ENCODE measurements around the gene MYH11.

DNA sequence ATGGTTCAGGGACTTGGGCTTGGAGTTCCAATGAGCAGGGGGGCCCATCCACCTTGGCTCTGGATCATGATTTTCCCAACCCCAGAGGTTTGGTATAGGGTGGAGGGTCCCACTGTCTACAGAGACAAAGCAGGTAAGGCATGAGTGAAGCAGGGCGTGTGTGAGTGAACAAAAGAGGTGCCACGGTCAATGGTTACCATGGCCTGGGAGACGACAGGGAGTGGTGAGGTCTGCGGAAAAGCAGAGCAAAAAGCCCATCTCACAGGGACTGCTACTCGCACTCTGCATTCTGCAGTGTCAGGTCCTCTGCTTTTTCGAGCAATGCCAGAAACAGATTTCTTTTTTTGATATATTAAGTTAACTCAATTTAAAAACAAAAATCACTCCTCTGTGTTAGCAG, 24.6 kb downstream of the MYH11 start:
- TF ChIP-seq, protein P1, sequence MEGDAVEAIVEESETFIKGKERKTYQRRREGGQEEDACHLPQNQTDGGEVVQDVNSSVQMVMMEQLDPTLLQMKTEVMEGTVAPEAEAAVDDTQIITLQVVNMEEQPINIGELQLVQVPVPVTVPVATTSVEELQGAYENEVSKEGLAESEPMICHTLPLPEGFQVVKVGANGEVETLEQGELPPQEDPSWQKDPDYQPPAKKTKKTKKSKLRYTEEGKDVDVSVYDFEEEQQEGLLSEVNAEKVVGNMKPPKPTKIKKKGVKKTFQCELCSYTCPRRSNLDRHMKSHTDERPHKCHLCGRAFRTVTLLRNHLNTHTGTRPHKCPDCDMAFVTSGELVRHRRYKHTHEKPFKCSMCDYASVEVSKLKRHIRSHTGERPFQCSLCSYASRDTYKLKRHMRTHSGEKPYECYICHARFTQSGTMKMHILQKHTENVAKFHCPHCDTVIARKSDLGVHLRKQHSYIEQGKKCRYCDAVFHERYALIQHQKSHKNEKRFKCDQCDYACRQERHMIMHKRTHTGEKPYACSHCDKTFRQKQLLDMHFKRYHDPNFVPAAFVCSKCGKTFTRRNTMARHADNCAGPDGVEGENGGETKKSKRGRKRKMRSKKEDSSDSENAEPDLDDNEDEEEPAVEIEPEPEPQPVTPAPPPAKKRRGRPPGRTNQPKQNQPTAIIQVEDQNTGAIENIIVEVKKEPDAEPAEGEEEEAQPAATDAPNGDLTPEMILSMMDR (IDR thresholded peaks at IDR 0.05), result no peak
- TF ChIP-seq POLR2AphosphoS5 (IDR thresholded peaks at IDR 0.05), result no peak

Measured in prostate gland (tissue), 2 donors.